GM23248 (cell line): ENCODE results near the gene BCAS1.

Source experiments
- EZH2 ChIP-seq: fragments of 200-600 bp; sonication (generic); IDR thresholded peaks from 2 replicates; pipeline ENCODE4 v1.6.1; 2018; ENCODE audit warnings: antibody characterized with exemption, mild to moderate bottlenecking; ENCODE audit not compliant: insufficient read depth, poor library complexity, severe bottlenecking
- EZH2phosphoT487 ChIP-seq: fragments of 200-600 bp; sonication (generic); IDR thresholded peaks from 2 replicates; pipeline ENCODE4 v1.6.1; 2018; ENCODE audit warnings: antibody characterized with exemption, moderate library complexity, mild to moderate bottlenecking, low read depth; ENCODE audit not compliant: insufficient read depth

- no peak for TF ChIP-seq EZH2
- TF ChIP-seq EZH2phosphoT487 = no peak
Observed at GRCh38 chr20:54042021-54042420, 28.4 kb downstream of the BCAS1 start.
